ENCODE data around the gene WNT3.
A peak's percentile ranks its signal among the peaks of the same experiment; 100 is the strongest.
"Not testable (repeated sequence)": the region's sequence is repeated elsewhere in the genome, so short reads cannot be mapped to it uniquely, and the experiment has no call there.

The WNT3 gene

DNA sequence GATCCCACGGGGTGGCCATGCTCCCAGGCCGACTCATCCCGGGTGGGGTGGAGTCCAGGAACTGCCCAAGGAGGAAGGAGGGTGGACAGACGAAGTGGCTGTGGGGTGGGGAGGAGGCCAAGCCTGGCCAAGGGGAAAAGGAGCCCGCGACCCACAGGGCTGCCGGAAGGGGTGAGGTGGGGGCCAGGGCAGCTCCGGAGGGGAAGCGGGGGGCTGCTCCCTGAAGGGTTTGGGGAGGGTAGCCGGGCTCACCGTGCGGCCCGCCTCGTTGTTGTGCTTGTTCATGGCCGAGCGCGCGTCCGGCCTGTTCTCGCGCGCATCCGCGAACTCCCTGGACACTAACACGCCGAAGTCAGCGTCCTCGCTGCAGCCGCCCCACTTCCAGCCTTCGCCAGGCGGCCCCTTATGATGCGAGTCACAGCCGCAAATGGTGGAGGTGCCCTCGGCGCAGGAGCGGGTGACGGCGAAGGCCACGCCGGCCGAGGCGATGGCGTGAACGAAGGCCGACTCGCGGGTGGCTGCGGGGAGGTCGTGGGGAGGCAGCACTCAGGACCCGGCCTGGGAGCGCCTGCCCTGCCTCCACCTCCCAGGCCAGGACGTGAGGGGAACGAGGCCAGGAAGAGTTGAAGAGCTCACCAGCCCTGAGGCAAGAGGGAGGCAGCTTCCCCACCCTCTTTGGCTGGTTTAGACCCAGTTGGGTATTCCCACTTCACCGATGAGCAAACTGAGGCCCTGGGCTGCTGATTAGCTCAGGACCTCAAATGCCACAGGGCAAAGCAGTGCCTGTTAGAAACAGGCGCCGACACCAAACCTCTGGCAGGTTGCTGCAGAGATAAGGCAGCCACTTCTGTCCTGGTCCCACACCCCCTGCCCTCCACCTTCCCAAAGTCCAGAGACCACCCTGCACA is 48.7 kb downstream of the WNT3 start:
- FAIRE-seq = peak; percentile 92

DNA sequence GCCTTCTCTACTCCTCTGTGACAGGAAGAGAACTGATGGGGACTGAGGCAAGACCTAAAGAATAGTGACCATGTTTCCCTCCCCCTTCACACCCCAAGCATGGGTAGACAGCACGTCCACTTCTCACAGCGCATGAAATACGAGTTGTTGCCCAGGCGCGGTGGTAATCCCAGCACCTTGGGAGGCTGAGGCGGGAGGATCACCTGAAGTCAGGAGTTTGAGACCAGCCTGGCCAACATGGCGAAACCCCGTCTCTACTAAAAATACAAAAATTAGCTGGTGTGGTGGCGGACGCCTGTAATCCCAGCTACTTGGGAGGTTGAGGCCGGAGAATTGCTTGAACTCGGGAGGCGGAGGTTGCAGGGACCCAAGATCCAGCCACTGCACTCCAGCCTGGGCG is 49.6 kb downstream of the WNT3 start:
- DNase-seq (ENCODE audit: insufficient read length, low spot score) = not testable (repeated sequence)
- peak; percentile 38 for FAIRE-seq

More for the DNA sequence above, 48.7 kb downstream of the WNT3 start:
- DNase-seq (ENCODE audit: insufficient read length, low spot score) = no peak

DNA sequence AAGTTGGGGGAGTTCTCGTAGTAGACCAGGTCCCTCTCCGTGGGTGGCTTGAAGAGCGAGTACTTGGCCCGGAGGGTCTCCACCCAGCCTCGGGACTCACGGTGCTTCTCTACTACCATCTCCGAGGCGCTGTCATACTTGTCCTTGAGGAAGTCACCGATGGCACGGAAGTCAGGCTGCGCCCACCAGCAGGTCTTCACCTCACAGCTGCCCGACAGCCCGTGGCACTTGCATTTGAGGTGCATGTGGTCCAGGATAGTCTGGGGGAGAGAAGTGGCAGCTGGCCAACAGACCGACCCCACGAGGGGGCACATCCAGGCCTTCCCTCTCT is 50.0 kb downstream of the WNT3 start:
- DNase-seq (ENCODE audit: insufficient read length, low spot score) (no peak), FAIRE-seq (no peak)

GRCh38 chr17:46766493-46767491 is 51.7 kb downstream of the WNT3 start:
- DNase-seq (ENCODE audit: insufficient read length, low spot score) = no peak
- FAIRE-seq = peak; percentile 92

DNA sequence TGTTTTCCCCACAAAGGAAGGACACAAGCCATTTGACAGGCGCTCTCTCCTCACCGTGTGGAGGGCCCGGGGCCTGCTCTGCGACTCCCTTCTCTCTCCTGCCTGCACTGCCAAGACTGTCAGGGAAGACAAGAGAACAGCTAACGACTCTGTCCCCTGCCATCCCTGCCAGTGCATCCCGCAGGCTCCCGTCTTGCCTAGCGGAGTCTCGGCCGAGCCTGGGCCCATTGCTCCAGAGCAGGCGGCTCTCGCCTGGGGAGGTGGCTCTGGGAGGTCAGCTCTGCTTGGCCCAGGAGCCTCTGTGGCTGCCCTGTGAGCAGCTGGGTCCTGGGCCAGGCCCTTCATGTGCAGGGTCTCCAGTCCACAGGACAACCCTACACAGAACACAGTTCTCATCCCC is 53.0 kb downstream of the WNT3 start:
- DNase-seq (ENCODE audit: insufficient read length, low spot score) (no peak), FAIRE-seq (no peak)

- DNase-seq (ENCODE audit: insufficient read length, low spot score) = peak; percentile 94
These were observed 53.6 kb downstream of the WNT3 start for GRCh38 chr17:46764709-46765401.

GRCh38 chr17:46764000-46764708 is 54.3 kb downstream of the WNT3 start:
- DNase-seq (ENCODE audit: insufficient read length, low spot score) = no peak
- no peak for FAIRE-seq

More at GRCh38 chr17:46764709-46765401, 53.6 kb downstream of the WNT3 start:
- peak; percentile 99 for FAIRE-seq

DNA sequence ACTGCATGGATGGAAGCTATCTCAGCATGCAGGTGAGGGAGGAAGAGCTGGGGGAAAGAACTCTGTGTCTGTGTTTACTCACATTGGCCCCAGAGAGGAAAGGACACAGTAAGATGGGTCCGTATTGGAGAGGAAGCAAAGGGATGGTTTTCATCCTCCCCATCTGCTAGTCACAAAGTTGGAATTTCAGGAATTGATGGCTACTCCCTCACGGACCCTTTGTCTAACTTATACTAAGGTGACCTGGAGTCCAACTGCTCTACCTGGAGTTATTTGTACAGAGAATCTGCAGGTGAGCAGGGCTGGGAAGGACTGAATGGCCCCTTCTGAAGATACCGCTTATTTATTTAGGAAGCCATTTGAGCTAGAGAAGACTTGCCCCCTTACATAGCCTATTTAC is 55.1 kb downstream of the WNT3 start:
- DNase-seq (ENCODE audit: insufficient read length, low spot score) = no peak
- peak; percentile 64 for FAIRE-seq

DNA sequence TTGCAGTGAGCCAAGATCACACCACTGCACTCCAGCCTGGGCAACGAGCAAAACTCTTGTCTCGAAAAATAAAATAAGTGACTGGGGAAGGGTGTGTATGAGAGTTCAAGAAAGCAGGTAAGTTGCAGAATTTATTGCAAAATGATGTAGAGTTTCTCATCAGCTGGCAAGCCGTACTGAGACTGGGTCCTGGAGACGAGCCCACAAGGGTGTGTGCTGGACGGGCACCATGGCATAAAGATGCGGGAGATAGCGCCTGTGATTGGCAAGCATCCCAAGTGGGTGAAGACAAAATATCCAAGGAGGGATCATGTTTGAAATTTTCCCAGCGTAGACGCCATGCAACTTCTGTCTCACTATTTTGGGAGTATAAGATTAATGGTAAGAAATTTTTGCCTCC is 59.4 kb downstream of the WNT3 start:
- FAIRE-seq (no peak), DNase-seq (ENCODE audit: insufficient read length, low spot score) (no peak)

- DNase-seq (ENCODE audit: insufficient read length, low spot score) (no peak), FAIRE-seq (peak; percentile 63)
These were observed 59.9 kb downstream of the WNT3 start for GRCh38 chr17:46758614-46759013.

DNA sequence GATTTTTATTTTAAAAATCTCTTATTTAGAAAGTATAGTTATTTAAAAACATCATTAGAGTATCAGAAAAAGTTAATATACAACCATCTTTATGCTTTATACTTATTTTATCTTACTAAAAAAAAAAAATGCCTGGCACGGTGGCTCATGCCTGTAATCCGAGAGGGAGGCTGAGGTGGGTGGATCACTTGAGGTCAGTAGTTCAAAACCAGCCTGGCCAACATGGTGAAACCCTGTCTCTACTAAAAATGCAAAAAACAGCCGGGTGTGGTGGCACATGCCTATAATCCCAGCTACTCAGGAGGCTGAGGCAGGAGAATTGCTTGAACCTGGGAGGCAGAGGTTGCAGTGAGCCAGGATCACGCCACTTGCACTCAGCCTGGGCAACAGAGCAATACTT is 60.9 kb downstream of the WNT3 start:
- DNase-seq (ENCODE audit: insufficient read length, low spot score); FAIRE-seq: not testable (repeated sequence)

GRCh38 chr17:46756861-46757260 is 61.6 kb downstream of the WNT3 start:
- FAIRE-seq = no peak
- no peak for DNase-seq (ENCODE audit: insufficient read length, low spot score)

- FAIRE-seq (peak; percentile 60), DNase-seq (ENCODE audit: insufficient read length, low spot score) (no peak)
These were observed 62.3 kb downstream of the WNT3 start for GRCh38 chr17:46756081-46756735.

- FAIRE-seq (no peak), DNase-seq (ENCODE audit: insufficient read length, low spot score) (no peak)
These were observed 64.7 kb downstream of the WNT3 start for GRCh38 chr17:46753776-46754175.

- DNase-seq (ENCODE audit: insufficient read length, low spot score) (no peak), FAIRE-seq (no peak)
These were observed 67.1 kb downstream of the WNT3 start for GRCh38 chr17:46751425-46751824.

DNA sequence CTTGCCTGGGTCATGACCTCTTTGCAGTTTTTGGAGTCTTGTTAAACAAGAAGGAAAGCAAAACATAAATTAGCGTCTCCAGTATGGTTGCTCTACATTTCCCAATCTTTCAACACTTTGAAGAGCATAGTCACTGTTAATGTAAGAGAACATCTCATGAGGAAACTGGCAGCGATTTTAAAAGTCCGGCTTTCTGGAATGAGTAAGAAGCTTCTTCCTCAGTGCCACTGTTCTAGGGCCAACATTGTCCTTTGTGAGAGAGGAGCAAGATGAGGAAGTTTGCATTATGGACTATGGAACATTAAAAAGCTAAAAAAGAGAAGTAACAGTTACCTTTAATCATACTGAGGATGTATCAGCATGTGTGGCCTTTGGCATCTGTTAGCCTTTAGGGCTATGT is 73.1 kb downstream of the WNT3 start:
- DNase-seq (ENCODE audit: insufficient read length, low spot score) (no peak), FAIRE-seq (no peak)

DNA sequence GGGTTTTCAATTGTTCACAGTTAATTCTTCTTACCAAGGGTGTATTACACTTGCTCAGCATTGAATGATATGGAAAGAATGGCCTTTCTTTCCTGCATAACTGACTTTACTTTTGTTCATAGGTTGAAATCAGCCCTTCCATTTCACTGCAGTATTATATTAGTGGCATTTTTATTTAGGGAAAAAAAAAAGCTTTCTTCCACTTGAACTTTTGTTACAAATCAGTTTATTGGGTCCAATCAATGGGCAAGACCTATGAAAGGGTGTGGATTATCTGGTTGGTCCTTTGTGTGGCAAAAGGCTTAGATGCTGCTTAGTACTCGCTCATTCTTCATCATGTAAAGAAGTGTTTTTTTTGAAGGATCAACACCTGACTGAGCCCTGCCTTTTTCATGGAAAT is 74.1 kb downstream of the WNT3 start:
- FAIRE-seq = no peak
- no peak for DNase-seq (ENCODE audit: insufficient read length, low spot score)

DNA sequence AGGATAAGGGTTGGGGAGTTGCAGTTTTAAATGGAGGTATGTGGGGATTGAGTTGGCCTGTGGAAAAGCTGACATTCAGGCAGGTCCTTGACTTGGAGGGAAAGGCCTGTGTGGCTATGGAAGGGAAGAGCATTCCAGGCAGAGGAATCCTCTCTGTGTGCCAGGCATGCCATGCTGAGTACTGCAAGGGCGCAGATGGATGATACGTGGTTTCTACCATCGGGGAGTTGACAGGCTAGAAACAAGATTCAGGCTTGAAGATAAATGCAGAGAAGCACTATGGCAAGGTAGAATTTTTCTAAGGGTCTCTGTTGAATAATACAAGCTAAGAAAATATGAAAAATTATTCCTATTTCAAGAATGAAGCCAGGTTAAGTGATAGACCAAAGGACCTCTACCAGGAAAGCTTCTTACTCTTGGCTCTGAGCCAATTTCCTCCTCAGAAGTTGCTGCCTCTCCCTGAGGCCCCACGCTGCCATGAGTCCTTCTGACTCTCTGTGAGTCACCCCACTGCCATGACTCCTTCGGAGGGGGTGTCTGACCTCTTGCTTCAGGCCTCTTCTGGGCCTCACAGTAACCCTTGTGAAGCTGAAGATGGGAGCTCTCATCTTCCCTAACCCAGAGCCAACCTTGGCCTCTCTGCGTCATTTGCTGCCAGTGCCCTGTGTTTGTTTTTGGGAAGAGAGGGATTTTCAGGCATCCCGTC is 75.8 kb downstream of the WNT3 start:
- DNase-seq (ENCODE audit: insufficient read length, low spot score) (peak; percentile 91), FAIRE-seq (peak; percentile 94)

DNA sequence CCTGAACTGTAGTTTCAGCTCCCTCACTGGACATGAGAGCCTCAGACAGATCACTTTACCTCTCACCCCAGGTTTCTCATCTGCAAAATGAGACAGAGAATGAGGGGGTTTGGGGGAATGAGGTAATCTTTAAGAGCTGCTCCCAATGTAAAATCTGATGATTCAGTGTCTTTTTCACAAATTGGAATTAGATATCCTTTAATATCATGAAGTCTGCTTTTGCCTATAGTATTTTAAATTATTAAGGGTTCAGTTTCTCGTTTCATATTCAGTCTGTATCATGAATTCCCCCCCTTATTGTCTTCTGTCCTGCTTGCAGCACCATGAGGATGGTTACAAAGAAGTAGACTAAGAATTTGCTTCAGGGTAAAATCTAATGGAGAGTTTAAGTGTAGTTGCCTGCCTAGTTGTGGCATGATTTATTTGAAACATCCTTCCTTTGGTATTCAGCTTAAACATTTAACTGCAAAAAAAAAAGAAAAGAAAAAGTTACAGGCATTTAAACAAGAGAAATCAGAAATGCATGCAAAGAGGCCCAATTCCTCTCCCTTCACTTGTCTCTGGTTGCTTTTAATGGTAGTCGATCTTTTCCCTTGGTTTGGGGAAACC is 77.3 kb downstream of the WNT3 start:
- FAIRE-seq (no peak), DNase-seq (ENCODE audit: insufficient read length, low spot score) (no peak)

All from HTR-8/SVneo (cell line).